Caco-2 (cell line): ENCODE results near the gene TEX13D. TPM values are rescaled to one million over a fixed set of nuclear protein-coding genes. Genes with fewer than 3 reads are reported as not detected.

Source experiments
- BruUV-seq: library from RNA; stranded (reverse); fragments of 400-500 nt; replicated peaks from 2 replicates; lab custom pipeline; 2021; lab: Mats Ljungman, UMichigan
- CTCF ChIA-PET: fragments of 300-600 bp; sonication (Branson Sonifier 250); formaldehyde crosslinking; loops from one replicate; lab custom pipeline; 2022; ENCODE audit warnings: antibody characterized with exemption; lab: Charles Lee
- POLR2A ChIA-PET: fragments of 300-600 bp; sonication (Branson Sonifier 250); formaldehyde crosslinking; loops from one replicate; lab custom pipeline; 2022; ENCODE audit warnings: antibody characterized with exemption; lab: Charles Lee
- DNase-seq, 2 experiments: peaks; one replicate each; pipeline versions ENCODE4 v3.0.0 to v3.0.0-alpha.2; 2020 to 2022
- H3K27me3 ChIP-seq: replicated peaks from 2 replicates; pipeline ENCODE4 v1.6.0; 2011; ENCODE audit warnings: low read length; ENCODE audit not compliant: control insufficient read depth, insufficient read depth
- H3K36me3 ChIP-seq: 2 replicates; pipeline ENCODE4 v1.5.1; 2011; ENCODE audit warnings: low read length; ENCODE audit not compliant: control insufficient read depth, insufficient read depth
- H3K4me1 ChIP-seq: fragments of 250-450 bp; sonication (Bioruptor Pico); 2 replicates; pipeline ENCODE4 v1.5.1; 2020; ENCODE audit warnings: mild to moderate bottlenecking
- H3K4me3 ChIP-seq: 2 replicates; pipeline ENCODE4 v1.5.1; 2011; ENCODE audit warnings: low read depth, mild to moderate bottlenecking, control low read depth, low read length
- H3K9me3 ChIP-seq: fragments of 250-450 bp; sonication (Bioruptor Pico); 2 replicates; pipeline ENCODE4 v1.5.1; 2020; ENCODE audit warnings: mild to moderate bottlenecking, moderate library complexity
- H3K27ac Mint-ChIP-seq: one replicate; pipeline ENCODE4 v1.8.0; 2022; ENCODE audit warnings: mixed read lengths; ENCODE audit not compliant: unreplicated experiment
- H3K27me3 Mint-ChIP-seq: one replicate; pipeline ENCODE4 v1.8.0; 2022; ENCODE audit warnings: mixed read lengths; ENCODE audit not compliant: insufficient read depth, unreplicated experiment
- H3K36me3 Mint-ChIP-seq: one replicate; pipeline ENCODE4 v1.8.0; 2022; ENCODE audit warnings: mild to moderate bottlenecking, mixed read lengths; ENCODE audit not compliant: insufficient read depth, unreplicated experiment
- H3K4me1 Mint-ChIP-seq: one replicate; pipeline ENCODE4 v1.8.0; 2022; ENCODE audit warnings: low read depth, mixed read lengths; ENCODE audit not compliant: unreplicated experiment
- H3K4me3 Mint-ChIP-seq: one replicate; pipeline ENCODE4 v1.8.0; 2022; ENCODE audit warnings: mild to moderate bottlenecking, moderate library complexity, mixed read lengths; ENCODE audit not compliant: unreplicated experiment
- H3K9me3 Mint-ChIP-seq: one replicate; pipeline ENCODE4 v1.8.0; 2022; ENCODE audit warnings: mixed read lengths; ENCODE audit not compliant: unreplicated experiment
- CTCF ChIP-seq, 2 experiments: fragments of 200-600 bp in 1 of 2; IDR thresholded peaks; 1 replicate in 1 of 2; 2 replicates in 1 of 2; pipeline versions ENCODE4 v1.5.1 to v1.8.0; 2011 to 2022; ENCODE audit warnings: antibody characterized with exemption in 1 of 2, control low read depth in 1 of 2, inconsistent platforms in 1 of 2, low read depth in 1 of 2, low read length in 1 of 2, mild to moderate bottlenecking in 1 of 2, moderate library complexity in 1 of 2; ENCODE audit not compliant: insufficient read depth in 1 of 2, severe bottlenecking in 1 of 2, unreplicated experiment in 1 of 2
- intact Hi-C: fragments of 100-400 bp; cut with micrococcal nuclease; formaldehyde crosslinking; loops from one replicate; pipeline ENCODE4 v1.10.0; 2022; ENCODE audit not compliant: unreplicated experiment
- total RNA-seq: library from RNA; stranded (reverse); gene quantifications from 2 replicates; pipeline ENCODE4 v1.2.3, GENCODE V29; 2022

The TEX13D gene
- total RNA-seq, 1 experiment from 2014 or later = not detected

GRCh38 chrX:124300405-124300804 lies 32.1 kb upstream of the TEX13D start:
- Mint-ChIP-seq H3K36me3 (no peaks in the 10 kb centered on the region), H3K27me3 (peaks cover 5% of the 10 kb centered on the region), H3K4me3 (no peak overlapping the region), H3K4me1 (no peaks in the 10 kb centered on the region), H3K9me3 (no peaks in the 10 kb centered on the region), H3K27ac (no peak overlapping the region)
- no peak for DNase-seq
- no peak overlapping the region for H3K4me3 ChIP-seq
- H3K9me3 ChIP-seq = no peaks in the 10 kb centered on the region
- POLR2A ChIA-PET = no interaction called here
- BruUV-seq = no TSS peak
- intact Hi-C loops = loop anchor here (1.0 kb wide), 1 partner anchor 8 kb away; no protein-coding TSS in a partner anchor
- no peaks in the 10 kb centered on the region for H3K27me3 ChIP-seq
- H3K36me3 ChIP-seq = no peaks in the 10 kb centered on the region
- H3K4me1 ChIP-seq = no peaks in the 10 kb centered on the region
- CTCF ChIA-PET = no interaction called here
- TF ChIP-seq CTCF (IDR thresholded peaks at IDR 0.05; ENCODE audit: insufficient read depth in 1 of 2, low read depth in 1 of 2, low read length in 1 of 2, severe bottlenecking in 1 of 2, unreplicated experiment in 1 of 2) = no peak

GRCh38 chrX:124307253-124307907 lies 25.1 kb upstream of the TEX13D start:
- no TSS peak for BruUV-seq
- Mint-ChIP-seq H3K4me1 (no peaks in the 10 kb centered on the region), H3K36me3 (no peaks in the 10 kb centered on the region), H3K27ac (no peak overlapping the region), H3K9me3 (no peaks in the 10 kb centered on the region), H3K4me3 (no peak overlapping the region), H3K27me3 (peaks cover 2% of the 10 kb centered on the region)
- no peak for TF ChIP-seq CTCF (IDR thresholded peaks at IDR 0.05; ENCODE audit: insufficient read depth in 1 of 2, low read depth in 1 of 2, low read length in 1 of 2, severe bottlenecking in 1 of 2, unreplicated experiment in 1 of 2)
- H3K4me1 ChIP-seq = no peaks in the 10 kb centered on the region
- H3K9me3 ChIP-seq = no peaks in the 10 kb centered on the region
- intact Hi-C loops = no loop called here
- no peaks in the 10 kb centered on the region for H3K27me3 ChIP-seq
- no peak for DNase-seq
- CTCF ChIA-PET = no interaction called here
- POLR2A ChIA-PET = no interaction called here
- H3K36me3 ChIP-seq = no peaks in the 10 kb centered on the region
- H3K4me3 ChIP-seq = no peak overlapping the region

- no peaks in the 10 kb centered on the region for H3K9me3 ChIP-seq
- H3K27me3 ChIP-seq = no peaks in the 10 kb centered on the region
- Mint-ChIP-seq H3K27ac (no peak overlapping the region), H3K27me3 (peaks cover 3% of the 10 kb centered on the region), H3K4me1 (no peaks in the 10 kb centered on the region), H3K36me3 (no peaks in the 10 kb centered on the region), H3K4me3 (no peak overlapping the region), H3K9me3 (no peaks in the 10 kb centered on the region)
- POLR2A ChIA-PET = no interaction called here
- no peaks in the 10 kb centered on the region for H3K4me1 ChIP-seq
- intact Hi-C loops = no loop called here
- CTCF ChIA-PET = no interaction called here
- H3K36me3 ChIP-seq = no peaks in the 10 kb centered on the region
- no peak for DNase-seq
- BruUV-seq = no TSS peak
- H3K4me3 ChIP-seq = no peak overlapping the region
- no peak for TF ChIP-seq CTCF (IDR thresholded peaks at IDR 0.05; ENCODE audit: insufficient read depth in 1 of 2, low read depth in 1 of 2, low read length in 1 of 2, severe bottlenecking in 1 of 2, unreplicated experiment in 1 of 2)
Observed at GRCh38 chrX:124325732-124326131, 6.7 kb upstream of the TEX13D start.
